Epithelial cell of esophagus (primary cell): ENCODE results near the gene PTH1R.

Experiments
- DNase-seq: peaks from one replicate; pipeline ENCODE4 v3.0.0; 2010; ENCODE audit warnings: low read depth
- H3K4me3 ChIP-seq: 2 replicates; pipeline ENCODE4 v1.5.1; 2011; ENCODE audit warnings: mild to moderate bottlenecking, low read length, control low read depth
- CTCF ChIP-seq: IDR thresholded peaks from 2 replicates; pipeline ENCODE4 v1.5.1; 2011; ENCODE audit warnings: low read depth, mild to moderate bottlenecking, low read length, control low read depth, inconsistent platforms; ENCODE audit not compliant: insufficient read depth; ENCODE audit errors: missing control alignments

The PTH1R gene

DNA sequence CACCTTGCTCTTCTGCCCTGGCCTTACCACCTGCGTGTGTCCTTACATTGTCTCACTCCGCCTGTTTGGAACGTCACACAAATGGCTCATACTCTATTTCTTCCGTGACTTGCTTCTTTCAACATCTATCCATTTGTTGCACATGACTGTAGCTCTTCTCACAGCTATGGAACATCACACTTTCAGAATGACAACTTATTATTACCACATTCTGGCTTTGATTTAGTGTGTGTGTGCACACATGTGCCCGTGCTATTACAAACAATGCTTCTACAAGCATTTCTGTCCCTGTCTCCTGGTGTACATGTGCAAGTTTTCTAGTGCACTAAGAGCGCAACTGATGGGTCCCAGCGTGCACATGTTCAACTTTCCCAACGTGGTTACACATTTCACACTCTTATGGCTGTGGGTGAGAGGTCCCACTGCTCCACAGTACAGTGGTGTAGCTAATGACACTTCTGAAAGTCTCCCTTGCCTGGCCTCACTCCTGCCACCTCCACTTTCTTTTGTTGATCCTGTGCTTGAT is 37.8 kb downstream of the PTH1R start:
- no peak for DNase-seq
- TF ChIP-seq CTCF = no peak
- H3K4me3 ChIP-seq = no peak overlapping the region

GRCh38 chr3:46916278-46916677 is 38.8 kb downstream of the PTH1R start:
- DNase-seq = no peak
- TF ChIP-seq CTCF = no peak
- no peak overlapping the region for H3K4me3 ChIP-seq

DNA sequence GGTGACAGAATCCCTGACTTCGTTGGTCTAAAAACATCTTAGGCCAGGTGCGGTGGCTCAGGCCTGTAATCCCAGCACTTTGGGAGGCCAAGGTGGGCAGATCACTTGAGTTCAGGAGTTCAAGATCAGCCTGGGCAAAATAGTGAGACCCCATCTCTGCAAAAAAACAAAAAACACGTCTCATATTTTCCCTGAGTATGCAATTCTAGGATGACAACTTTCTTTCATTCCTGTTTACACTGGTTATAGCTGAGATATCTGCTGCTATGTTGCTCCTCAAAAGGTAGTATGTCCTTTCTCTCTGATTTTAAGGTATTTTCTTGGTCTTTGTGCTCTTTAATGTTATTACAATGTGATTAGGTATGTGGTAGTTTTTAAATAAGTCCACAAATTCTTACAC is 39.3 kb downstream of the PTH1R start:
- TF ChIP-seq CTCF = no peak
- H3K4me3 ChIP-seq = no peak overlapping the region
- no peak for DNase-seq

GRCh38 chr3:46917257-46917656 is 39.7 kb downstream of the PTH1R start:
- no peak for TF ChIP-seq CTCF
- H3K4me3 ChIP-seq = no peak overlapping the region
- no peak for DNase-seq

DNA sequence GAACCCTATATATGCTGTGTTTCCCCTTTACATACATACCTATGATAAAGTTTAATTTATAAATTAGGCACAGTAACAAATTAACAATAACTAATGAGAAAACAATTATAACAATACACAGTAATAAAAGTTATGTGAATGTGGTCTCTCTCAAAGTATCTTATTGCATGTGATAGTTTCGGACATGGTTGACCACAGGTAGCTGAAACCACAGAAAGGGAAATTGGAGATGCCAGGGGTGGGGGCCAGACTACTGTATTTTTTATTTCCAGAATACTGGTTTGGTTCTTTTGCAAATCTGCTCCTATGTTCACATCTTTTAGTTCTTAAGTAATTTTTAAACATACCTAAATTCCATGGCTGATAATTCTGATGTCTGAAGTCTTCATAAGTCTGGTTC is 40.7 kb downstream of the PTH1R start:
- DNase-seq = no peak
- H3K4me3 ChIP-seq = no peak overlapping the region
- TF ChIP-seq CTCF = no peak

- H3K4me3 ChIP-seq = no peak overlapping the region
- DNase-seq = no peak
- TF ChIP-seq CTCF = no peak
These were observed 41.1 kb downstream of the PTH1R start for GRCh38 chr3:46918634-46919033.

GRCh38 chr3:46921041-46921440 is 43.5 kb downstream of the PTH1R start:
- DNase-seq = no peak
- no peak overlapping the region for H3K4me3 ChIP-seq
- no peak for TF ChIP-seq CTCF
